Aorta (tissue), 5 donors: ENCODE data around the gene GAL3ST2. TPM values are rescaled to one million over a fixed set of nuclear protein-coding genes. Genes with fewer than 3 reads are reported as not detected.

Experiments
- ATAC-seq: fragments of 200-7000 bp; cut with Tn5 transposase; one replicate; pipeline ENCODE4 v1.9.1; 2022; ENCODE audit warnings: moderate library complexity; ENCODE audit not compliant: low FRiP score
- DNase-seq, 2 donors: peaks; one replicate each; pipeline ENCODE4 v3.0.0-alpha.2; 2020
- H3K27ac ChIP-seq, 2 donors: one replicate each; pipeline ENCODE4 v1.5.1; 2013; ENCODE audit warnings: low read length in 2 of 2, mild to moderate bottlenecking in 2 of 2, moderate library complexity in 2 of 2, control low read depth in 1 of 2, inconsistent platforms in 1 of 2, low read depth in 1 of 2
- H3K27me3 ChIP-seq, 2 donors: one replicate each; pipeline ENCODE4 v1.6.1; 2013; ENCODE audit warnings: control low read depth in 1 of 2, low read length in 1 of 2, mild to moderate bottlenecking in 1 of 2, moderate library complexity in 1 of 2; ENCODE audit not compliant: insufficient read depth in 2 of 2, control insufficient read depth in 1 of 2
- H3K36me3 ChIP-seq, 2 donors: one replicate each; pipeline ENCODE4 v1.6.1; 2013; ENCODE audit warnings: control low read depth in 1 of 2, low read length in 1 of 2, mild to moderate bottlenecking in 1 of 2; ENCODE audit not compliant: insufficient read depth in 2 of 2, control insufficient read depth in 1 of 2
- H3K4me1 ChIP-seq, 2 donors: one replicate each; pipeline ENCODE4 v1.6.1; 2013; ENCODE audit warnings: low read length in 2 of 2, control low read depth in 1 of 2, mild to moderate bottlenecking in 1 of 2, moderate library complexity in 1 of 2; ENCODE audit not compliant: insufficient read depth in 2 of 2, control insufficient read depth in 1 of 2
- H3K4me3 ChIP-seq, 2 donors: one replicate each; pipeline ENCODE4 v1.5.1; 2013; ENCODE audit warnings: low read length in 2 of 2, control low read depth in 1 of 2, mild to moderate bottlenecking in 1 of 2
- H3K9me3 ChIP-seq: one replicate; pipeline ENCODE4 v1.6.1; 2013; ENCODE audit warnings: mild to moderate bottlenecking, low read length; ENCODE audit not compliant: control insufficient read depth
- WGBS, 2 donors: extraction: QIAGEN DNeasy Blood & Tissue Kit; methylation state at CpG; one replicate each; pipeline ENCODE4 v1.1.7; 2013; 5-methylcytosine and 5-hydroxymethylcytosine counted together
- intact Hi-C, 2 donors: fragments of 100-400 bp; cut with DNase I; formaldehyde crosslinking; loops; one replicate each; pipeline versions ENCODE4 v1.14.2 to v1.15.0; 2022
- polyA plus RNA-seq, 2 donors: library from polyadenylated mRNA; stranded (reverse); fragments of 200-250 nt; gene quantifications; one replicate each; pipeline ENCODE4 v1.2.3, GENCODE V29; 2013
- total RNA-seq, 2 donors: library from RNA; stranded (reverse); fragmentation: NEBNext Ultra II Directional; extraction: Animal tissue kit (Norgen Biotek cat#: 25700); gene quantifications; one replicate each; pipeline ENCODE4 v1.2.1, GENCODE V29; 2021
- donor health status: healthy with polysubstance abuse.
- donor health status: Bipolar disorder and iron deficiency.
- donor health status: DM: no; HTN: no; CAD: no.
- donor health status: DM: no; HTN: no; CAD: no.
- donor health status: DM: yes; HTN: yes; CAD: no.

The GAL3ST2 gene
- total and polyA plus RNA-seq, 4 donors, result not detected

GRCh38 chr2:241762321-241762932 lies 14.2 kb upstream of the GAL3ST2 start:
- intact Hi-C loops, result no loop called here
- ATAC-seq (no peak), DNase-seq (no peak)
- H3K4me3 ChIP-seq, result no peak overlapping the region
- no peak overlapping the region for H3K27ac ChIP-seq
- H3K9me3 ChIP-seq, result no peaks in the 10 kb centered on the region
- no peaks in the 10 kb centered on the region for H3K27me3 ChIP-seq
- H3K36me3 ChIP-seq, result no peaks in the 10 kb centered on the region
- WGBS, 2 donors, result 80 to 85% methylated on average over 18 of the region's 18 CpGs
- no peaks in the 10 kb centered on the region for H3K4me1 ChIP-seq

- no peaks in the 10 kb centered on the region for H3K9me3 ChIP-seq
- intact Hi-C loops, result no loop called here
- no peaks in the 10 kb centered on the region for H3K36me3 ChIP-seq
- 91 to 92% methylated on average over 13 of the region's 13 CpGs for WGBS, 2 donors
- H3K27me3 ChIP-seq, result no peaks in the 10 kb centered on the region
- no peak for ATAC-seq
- H3K4me1 ChIP-seq, result no peaks in the 10 kb centered on the region
- H3K27ac ChIP-seq, result no peak overlapping the region
- H3K4me3 ChIP-seq, result no peak overlapping the region
- DNase-seq, result peak in 1 of 2 donors; percentile 57
These were observed 13.7 kb upstream of the GAL3ST2 start for GRCh38 chr2:241762933-241763369.

GRCh38 chr2:241763551-241764274 lies 12.9 kb upstream of the GAL3ST2 start:
- no peaks in the 10 kb centered on the region for H3K27me3 ChIP-seq
- intact Hi-C loops, result no loop called here
- ATAC-seq (no peak), DNase-seq (peak in 1 of 2 donors; percentile 61)
- no peaks in the 10 kb centered on the region for H3K4me1 ChIP-seq
- no peak overlapping the region for H3K4me3 ChIP-seq
- no peaks in the 10 kb centered on the region for H3K9me3 ChIP-seq
- H3K36me3 ChIP-seq, result no peaks in the 10 kb centered on the region
- 77 to 84% methylated on average over 20 of the region's 20 CpGs for WGBS, 2 donors
- no peak overlapping the region for H3K27ac ChIP-seq

- WGBS, 2 donors, result 85 to 89% methylated on average over 27 of the region's 27 CpGs
- no peak overlapping the region for H3K4me3 ChIP-seq
- ATAC-seq (no peak), DNase-seq (peak in 1 of 2 donors; percentile 62)
- H3K27me3 ChIP-seq, result no peaks in the 10 kb centered on the region
- no peaks in the 10 kb centered on the region for H3K36me3 ChIP-seq
- H3K4me1 ChIP-seq, result no peaks in the 10 kb centered on the region
- intact Hi-C loops, result no loop called here
- H3K27ac ChIP-seq, result no peak overlapping the region
- no peaks in the 10 kb centered on the region for H3K9me3 ChIP-seq
These were observed 12.1 kb upstream of the GAL3ST2 start for GRCh38 chr2:241764275-241765241.

GRCh38 chr2:241767464-241768250 lies 9.0 kb upstream of the GAL3ST2 start:
- H3K36me3 ChIP-seq, result no peaks in the 10 kb centered on the region
- 90 to 91% methylated on average over 26 to 37 of the region's 37 CpGs for WGBS, 2 donors
- H3K27ac ChIP-seq, result no peak overlapping the region
- ATAC-seq (no peak), DNase-seq (peak in 1 of 2 donors; percentile 73)
- H3K4me3 ChIP-seq, result no peak overlapping the region
- H3K27me3 ChIP-seq, result no peaks in the 10 kb centered on the region
- no peaks in the 10 kb centered on the region for H3K9me3 ChIP-seq
- intact Hi-C loops, result no loop called here
- no peaks in the 10 kb centered on the region for H3K4me1 ChIP-seq

GRCh38 chr2:241768251-241768711 lies 8.3 kb upstream of the GAL3ST2 start:
- WGBS, 2 donors, result 89 to 90% methylated on average over 28 to 29 of the region's 29 CpGs

GRCh38 chr2:241768850-241769249 lies 7.8 kb upstream of the GAL3ST2 start:
- no peak overlapping the region for H3K27ac ChIP-seq
- no peaks in the 10 kb centered on the region for H3K36me3 ChIP-seq
- no peak for ATAC-seq
- WGBS, 2 donors, result 91 to 93% methylated on average over 11 of the region's 11 CpGs
- intact Hi-C loops, result no loop called here
- no peak overlapping the region for H3K4me3 ChIP-seq
- no peaks in the 10 kb centered on the region for H3K27me3 ChIP-seq
- H3K9me3 ChIP-seq, result no peaks in the 10 kb centered on the region
- no peaks in the 10 kb centered on the region for H3K4me1 ChIP-seq
- DNase-seq, result peak in 1 of 2 donors; percentile 68

More at GRCh38 chr2:241768251-241768711, 8.3 kb upstream of the GAL3ST2 start:
- peak in 1 of 2 donors; percentile 58 for DNase-seq
- intact Hi-C loops, result no loop called here
- no peak for ATAC-seq
- no peaks in the 10 kb centered on the region for H3K9me3 ChIP-seq
- no peaks in the 10 kb centered on the region for H3K36me3 ChIP-seq
- no peaks in the 10 kb centered on the region for H3K27me3 ChIP-seq
- H3K4me1 ChIP-seq, result no peaks in the 10 kb centered on the region
- no peak overlapping the region for H3K4me3 ChIP-seq
- no peak overlapping the region for H3K27ac ChIP-seq

GRCh38 chr2:241769819-241770184 lies 6.8 kb upstream of the GAL3ST2 start:
- Histone ChIP-seq H3K27me3 (no peaks in the 10 kb centered on the region), H3K4me3 (no peak overlapping the region), H3K27ac (no peak overlapping the region), H3K9me3 (no peaks in the 10 kb centered on the region), H3K36me3 (no peaks in the 10 kb centered on the region), H3K4me1 (no peaks in the 10 kb centered on the region)
- ATAC-seq (no peak), DNase-seq (peak in 1 of 2 donors; percentile 46)
- intact Hi-C loops, result no loop called here
- 82 to 85% methylated on average over 11 to 13 of the region's 13 CpGs for WGBS, 2 donors
